Urinary bladder (tissue), 4 donors: ENCODE results near the gene MT3. TPM values are rescaled to one million over a fixed set of nuclear protein-coding genes. Genes with fewer than 3 reads are reported as not detected.
A peak's percentile ranks its signal among the peaks of the same experiment; 100 is the strongest.

Source experiments
- DNase-seq: peaks from one replicate; pipeline ENCODE4 v3.0.0-alpha.2; 2015; ENCODE audit errors: extremely low spot score
- H3K27ac ChIP-seq: one replicate; pipeline ENCODE4 v1.5.1; 2013; ENCODE audit warnings: low read depth, mild to moderate bottlenecking, moderate library complexity
- H3K36me3 ChIP-seq: one replicate; pipeline ENCODE4 v1.6.1; 2013; ENCODE audit warnings: mild to moderate bottlenecking, moderate library complexity; ENCODE audit not compliant: insufficient read depth
- H3K4me1 ChIP-seq: one replicate; pipeline ENCODE4 v1.6.1; 2013; ENCODE audit warnings: mild to moderate bottlenecking, moderate library complexity; ENCODE audit not compliant: insufficient read depth
- H3K4me3 ChIP-seq: one replicate; pipeline ENCODE4 v1.5.1; 2013; ENCODE audit warnings: low read depth, low read length
- WGBS: extraction: QIAGEN DNeasy Blood & Tissue Kit; methylation state at CpG from one replicate; pipeline ENCODE4 v1.1.7; 2013; 5-methylcytosine and 5-hydroxymethylcytosine counted together
- polyA plus RNA-seq: library from polyadenylated mRNA; stranded (reverse); fragments of 200-250 nt; gene quantifications from one replicate; pipeline ENCODE4 v1.2.3, GENCODE V29; 2013
- total RNA-seq: library from RNA; depleted of rRNA; stranded (reverse); fragments of >200 nt; gene quantifications from one replicate; pipeline ENCODE4 v1.2.3, GENCODE V29; 2014
- donor health status: healthy with polysubstance abuse.
- donor health status: healthy.

Gene MT3
- total and polyA plus RNA-seq, 2 donors = 1.1 to 8.7 TPM

DNA sequence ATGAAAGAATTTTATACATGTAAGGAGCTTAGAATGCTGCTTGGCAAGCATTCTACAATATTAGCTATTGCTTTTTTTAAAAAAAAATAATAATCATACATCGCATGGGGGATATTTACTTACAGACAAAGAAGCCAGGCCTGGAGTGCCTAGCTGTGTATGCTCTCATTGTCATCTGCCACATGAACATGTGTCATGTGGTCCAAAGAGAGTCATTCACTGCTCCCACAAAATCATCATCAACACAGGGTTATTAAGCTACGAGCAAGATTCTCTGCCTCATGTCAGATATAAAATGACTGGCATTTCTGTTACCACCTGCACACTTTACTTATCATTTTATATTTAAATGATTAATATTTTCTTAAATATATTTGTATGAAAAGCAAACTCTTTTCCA lies 34.3 kb downstream of the MT3 start:
- no peak overlapping the region for H3K4me3 ChIP-seq
- H3K27ac ChIP-seq = no peak overlapping the region
- 97% methylated on average over 2 of the region's 2 CpGs for WGBS
- DNase-seq = no peak
- H3K36me3 ChIP-seq = no peaks in the 10 kb centered on the region
- no peaks in the 10 kb centered on the region for H3K4me1 ChIP-seq

DNA sequence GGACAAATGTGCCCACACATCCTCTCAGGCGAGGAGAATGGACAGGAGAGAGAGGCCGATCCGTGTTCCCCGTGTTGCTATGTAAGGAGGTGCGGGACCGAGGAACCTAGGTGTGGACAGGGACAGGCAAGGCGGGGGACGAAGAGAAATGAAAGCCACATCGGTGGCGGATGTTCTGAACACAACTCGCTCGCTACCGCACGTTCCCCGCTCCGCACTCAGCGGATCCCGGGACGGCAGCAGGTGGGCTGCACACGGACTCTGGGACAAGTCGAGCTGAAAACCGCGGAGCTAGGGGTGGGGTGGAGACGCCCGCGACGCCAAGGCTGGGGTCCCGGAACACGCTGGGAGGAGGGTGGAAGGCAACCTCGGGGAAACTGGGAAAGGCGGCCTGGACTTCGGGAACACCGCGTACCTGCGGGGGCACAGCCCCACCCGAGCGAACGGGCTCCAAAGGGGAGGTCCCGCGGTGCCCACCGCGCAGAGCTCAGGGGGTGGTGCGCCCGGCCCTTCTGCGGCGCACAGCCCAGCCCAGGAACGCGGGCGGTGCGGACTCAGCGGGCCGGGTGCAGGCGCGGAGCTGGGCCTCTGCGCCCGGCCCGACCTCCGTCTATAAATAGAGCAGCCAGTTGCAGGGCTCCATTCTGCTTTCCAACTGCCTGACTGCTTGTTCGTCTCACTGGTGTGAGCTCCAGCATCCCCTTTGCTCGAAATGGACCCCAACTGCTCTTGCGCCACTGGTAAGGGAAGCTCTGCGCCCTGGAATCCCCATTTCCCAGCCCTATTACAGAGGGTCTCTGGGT lies 36.0 kb downstream of the MT3 start, which contains the start of gene MT1E:
Gene MT1E (plus strand): TSS at position 642 of the 803 bp plus-strand sequence. CDS start 71 bp downstream, at position 713.
- 3% methylated on average over 62 of the region's 62 CpGs for WGBS
- Histone ChIP-seq H3K4me3 (peak within 1 kb of the TSS; percentile 46), H3K36me3 (no peaks in the 10 kb centered on the region), H3K27ac (peak within 1 kb of the TSS; percentile 82), H3K4me1 (no peaks in the 10 kb centered on the region)
- no peak for DNase-seq

DNA sequence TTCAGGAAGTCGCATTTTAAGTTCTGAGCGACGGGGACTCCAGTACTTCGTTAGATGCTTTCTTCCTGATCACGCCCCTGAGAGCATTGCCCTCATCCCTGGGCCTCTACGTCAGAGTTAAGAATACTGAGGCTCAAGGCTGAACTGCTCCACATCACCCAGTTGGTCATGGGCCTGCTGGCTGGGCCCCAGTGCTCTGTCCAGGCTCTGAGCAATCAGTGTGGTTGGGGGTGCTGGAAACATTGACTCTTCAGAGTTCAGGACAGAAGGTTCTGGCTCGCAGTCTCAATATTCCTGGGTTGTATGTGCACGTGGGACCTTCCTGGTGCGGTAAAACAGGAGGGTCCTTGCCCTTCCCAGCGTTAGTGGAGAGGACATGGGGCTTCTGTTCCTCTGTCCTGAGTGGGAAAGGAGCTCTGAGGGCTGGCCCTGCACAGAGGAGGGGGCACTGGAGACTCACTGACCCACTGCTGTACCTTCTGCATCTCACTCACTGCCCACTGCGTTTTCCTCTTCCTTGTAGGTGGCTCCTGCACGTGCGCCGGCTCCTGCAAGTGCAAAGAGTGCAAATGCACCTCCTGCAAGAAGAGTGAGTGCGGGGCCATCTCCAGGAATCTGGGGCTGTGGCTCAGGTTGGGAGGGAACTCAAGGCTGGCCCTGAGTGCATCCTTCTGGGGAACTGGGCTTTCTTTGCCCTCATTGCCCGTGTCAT lies 36.8 kb downstream of the MT3 start:
- Histone ChIP-seq H3K4me1 (no peaks in the 10 kb centered on the region), H3K36me3 (no peaks in the 10 kb centered on the region), H3K27ac (peak overlapping the region; percentile 82), H3K4me3 (peak overlapping the region; percentile 46)
- DNase-seq = no peak
- WGBS = 29% methylated on average over 16 of the region's 16 CpGs

- WGBS = 61% methylated on average over 7 of the region's 7 CpGs
- no peak for DNase-seq
- H3K36me3 ChIP-seq = no peaks in the 10 kb centered on the region
- no peak overlapping the region for H3K27ac ChIP-seq
- peak overlapping the region; percentile 46 for H3K4me3 ChIP-seq
- H3K4me1 ChIP-seq = no peaks in the 10 kb centered on the region
Measured at GRCh38 chr16:56626685-56627084, 37.4 kb downstream of the MT3 start.

DNA sequence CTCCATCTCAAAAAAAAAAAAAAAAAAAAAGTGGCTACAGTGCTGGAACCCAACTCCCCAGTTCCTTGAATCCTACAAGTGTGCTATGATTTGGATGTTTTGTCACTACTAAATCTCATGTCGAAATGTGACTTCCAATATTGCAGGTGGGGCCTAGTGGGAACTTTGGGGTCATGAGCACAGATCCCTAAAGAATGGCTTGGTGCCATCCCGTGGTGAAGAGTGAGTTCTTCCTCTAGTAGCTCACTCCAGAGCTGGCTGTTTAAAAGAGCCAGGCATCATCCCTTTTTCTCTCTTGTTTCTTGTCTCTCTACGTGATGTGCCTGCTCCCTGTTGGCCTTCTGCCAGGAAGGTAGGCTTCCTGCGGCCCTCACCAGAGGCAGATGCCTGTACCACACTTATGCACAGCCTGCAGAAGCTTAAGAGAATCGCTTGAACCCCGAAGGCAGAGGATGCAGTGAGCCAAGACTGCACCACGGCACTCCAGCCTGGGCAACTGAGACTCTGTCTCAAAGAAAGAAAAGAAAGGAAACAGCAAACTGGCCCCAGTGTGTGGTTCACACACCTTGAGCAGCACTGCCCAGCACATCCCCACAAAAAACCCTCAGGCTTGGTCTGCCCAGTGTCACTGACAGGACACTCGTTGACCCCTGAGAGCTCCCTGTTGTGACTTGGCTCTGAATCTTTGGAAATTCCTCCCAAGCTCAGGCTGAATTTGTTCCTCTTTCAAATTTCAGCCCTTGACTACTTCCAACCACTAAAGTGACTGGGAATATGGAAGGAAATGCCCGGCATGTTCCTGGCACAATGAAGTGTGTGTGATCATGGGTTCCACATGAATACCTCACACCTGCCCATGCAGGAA lies 39.4 kb downstream of the MT3 start:
- no peaks in the 10 kb centered on the region for H3K4me1 ChIP-seq
- H3K4me3 ChIP-seq = no peak overlapping the region
- no peaks in the 10 kb centered on the region for H3K36me3 ChIP-seq
- no peak overlapping the region for H3K27ac ChIP-seq
- no peak for DNase-seq
- WGBS = 71% methylated on average over 9 of the region's 9 CpGs

- no peak for DNase-seq
- no peaks in the 10 kb centered on the region for H3K36me3 ChIP-seq
- 71% methylated on average over 3 of the region's 3 CpGs for WGBS
- H3K4me3 ChIP-seq = no peak overlapping the region
- H3K4me1 ChIP-seq = no peaks in the 10 kb centered on the region
- no peak overlapping the region for H3K27ac ChIP-seq
Measured at GRCh38 chr16:56629531-56629930, 40.2 kb downstream of the MT3 start.

DNA sequence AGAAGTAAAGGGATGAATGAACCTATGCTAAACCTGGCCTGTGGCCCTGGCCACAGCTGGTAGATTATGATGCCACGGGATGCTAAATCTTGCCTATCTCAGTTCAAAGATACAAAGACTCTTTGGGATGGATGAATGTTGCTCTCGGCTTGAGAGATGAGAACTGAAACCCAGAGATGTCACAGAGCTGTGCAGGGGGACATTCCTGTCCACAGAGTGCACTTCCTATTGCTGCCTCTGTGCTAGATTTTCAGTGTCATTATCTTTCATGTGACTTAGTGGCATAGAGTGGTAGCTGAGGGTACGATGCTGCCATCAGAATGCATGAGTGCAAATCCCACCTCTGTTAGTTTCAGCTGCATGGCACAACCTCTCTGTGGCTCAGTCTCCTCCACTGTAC lies 40.8 kb downstream of the MT3 start:
- DNase-seq = no peak
- no peak overlapping the region for H3K4me3 ChIP-seq
- no peaks in the 10 kb centered on the region for H3K36me3 ChIP-seq
- no peaks in the 10 kb centered on the region for H3K4me1 ChIP-seq
- 81% methylated on average over 3 of the region's 3 CpGs for WGBS
- H3K27ac ChIP-seq = no peak overlapping the region

DNA sequence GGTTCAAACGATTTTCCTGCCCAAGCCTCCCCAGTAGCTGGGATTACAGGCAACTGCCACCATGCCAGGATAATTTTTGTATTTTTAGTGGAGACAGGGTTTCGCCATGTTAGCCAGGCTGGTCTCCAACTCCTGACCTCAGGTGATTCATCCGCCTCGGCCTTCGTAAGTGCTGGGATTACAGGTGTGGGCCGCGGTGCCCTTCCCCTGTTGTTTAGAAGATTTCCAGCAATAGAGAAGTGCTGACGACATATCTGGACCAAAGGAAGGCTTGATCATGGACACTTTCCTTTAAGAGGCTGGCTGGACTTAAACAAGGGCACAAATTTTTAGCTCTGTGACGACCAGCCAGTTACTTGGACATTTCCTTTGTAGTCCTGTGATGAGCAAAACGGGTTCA lies 41.9 kb downstream of the MT3 start:
- Histone ChIP-seq H3K4me3 (no peak overlapping the region), H3K27ac (no peak overlapping the region), H3K4me1 (no peaks in the 10 kb centered on the region), H3K36me3 (no peaks in the 10 kb centered on the region)
- no peak for DNase-seq
- 90% methylated on average over 10 of the region's 10 CpGs for WGBS

GRCh38 chr16:56631832-56632155 lies 42.5 kb downstream of the MT3 start:
- Histone ChIP-seq H3K4me3 (peak overlapping the region; percentile 44), H3K4me1 (no peaks in the 10 kb centered on the region), H3K27ac (peak overlapping the region; percentile 79), H3K36me3 (no peaks in the 10 kb centered on the region)
- 37% methylated on average over 14 of the region's 14 CpGs for WGBS
- no peak for DNase-seq

DNA sequence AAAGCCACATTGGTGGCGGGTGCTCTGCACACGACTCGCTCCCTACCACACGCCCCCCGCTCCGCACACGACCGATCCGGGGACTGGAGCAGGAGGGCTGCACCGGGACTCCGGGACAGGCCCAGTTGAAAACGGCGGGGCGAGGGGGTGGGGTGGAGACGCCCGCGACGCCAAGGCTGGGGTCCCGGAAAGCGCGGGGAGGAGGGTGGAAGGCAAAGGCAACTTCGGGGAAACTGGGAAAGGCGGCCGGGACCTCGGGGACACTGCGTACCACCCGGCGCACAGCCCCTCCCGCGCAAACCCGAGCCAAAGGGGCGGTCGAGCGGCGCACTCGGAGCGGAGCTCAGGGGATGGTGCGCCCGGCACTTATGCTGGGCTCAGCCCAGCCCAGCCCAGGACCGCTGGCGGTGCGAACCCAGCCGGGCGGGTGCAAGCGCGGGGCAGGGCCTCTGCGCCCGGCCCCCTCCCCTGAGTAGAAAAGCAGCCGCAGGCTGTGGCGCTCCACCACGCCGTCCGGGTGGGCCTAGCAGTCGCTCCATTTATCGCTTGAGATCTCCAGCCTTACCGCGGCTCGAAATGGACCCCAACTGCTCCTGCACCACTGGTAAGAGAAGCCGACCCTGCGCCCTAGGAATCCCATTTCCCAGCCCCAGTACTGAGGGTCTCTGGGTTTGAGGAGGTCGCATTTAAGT lies 43.0 kb downstream of the MT3 start, which contains the start of gene MT1M:
Gene MT1M (plus strand): TSS at position 504 of the 692 bp plus-strand sequence. CDS start 73 bp downstream, at position 577.
- 3% methylated on average over 61 of the region's 61 CpGs for WGBS
- DNase-seq = no peak
- Histone ChIP-seq H3K36me3 (no peaks in the 10 kb centered on the region), H3K27ac (peak within 1 kb of the TSS; percentile 79), H3K4me3 (peak within 1 kb of the TSS; percentile 44), H3K4me1 (no peaks in the 10 kb centered on the region)

- Histone ChIP-seq H3K4me1 (no peaks in the 10 kb centered on the region), H3K4me3 (peak overlapping the region; percentile 44), H3K27ac (peak overlapping the region; percentile 48), H3K36me3 (no peaks in the 10 kb centered on the region)
- WGBS = 54% methylated on average over 6 of the region's 6 CpGs
- DNase-seq = no peak
Measured at GRCh38 chr16:56632848-56633365, 43.6 kb downstream of the MT3 start.

DNA sequence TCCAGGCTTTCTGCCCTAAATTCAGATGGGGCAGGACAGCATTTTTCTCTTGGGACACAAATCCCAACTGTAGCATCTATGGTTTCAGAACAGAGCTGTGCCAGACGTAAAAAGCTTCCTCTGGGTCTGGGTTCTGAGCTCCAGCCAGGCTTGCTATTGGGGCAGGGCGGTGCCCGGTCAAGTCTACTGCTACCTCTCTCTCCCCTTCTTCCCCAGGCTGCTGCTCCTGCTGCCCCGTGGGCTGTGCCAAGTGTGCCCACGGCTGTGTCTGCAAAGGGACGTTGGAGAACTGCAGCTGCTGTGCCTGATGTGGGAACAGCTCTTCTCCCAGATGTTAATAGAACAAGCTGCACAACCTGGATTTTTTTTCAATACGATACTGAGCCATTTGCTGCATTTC lies 44.2 kb downstream of the MT3 start:
- H3K27ac ChIP-seq = no peak overlapping the region
- no peak overlapping the region for H3K4me3 ChIP-seq
- H3K36me3 ChIP-seq = no peaks in the 10 kb centered on the region
- no peaks in the 10 kb centered on the region for H3K4me1 ChIP-seq
- WGBS = 63% methylated on average over 7 of the region's 7 CpGs
- no peak for DNase-seq
